ENCODE data around the gene MMP14. TPM values are rescaled to one million over a fixed set of nuclear protein-coding genes. Genes with fewer than 3 reads are reported as not detected.
"Not testable (repeated sequence)": the region's sequence is repeated elsewhere in the genome, so short reads cannot be mapped to it uniquely, and the experiment has no call there.

The MMP14 gene
- total RNA-seq, 1 donor from 2014 or later, result 109 TPM

GRCh38 chr14:22842211-22843122 lies 6.1 kb downstream of the MMP14 start:
- ATAC-seq, result no peak

GRCh38 chr14:22843123-22843925 lies 6.9 kb downstream of the MMP14 start:
- no peak for ATAC-seq

- no peak for ATAC-seq
Measured at GRCh38 chr14:22844221-22845102, 8.1 kb downstream of the MMP14 start.

GRCh38 chr14:22845103-22845394 lies 8.7 kb downstream of the MMP14 start:
- ATAC-seq, result no peak

- ATAC-seq, result no peak
Measured at GRCh38 chr14:22845821-22846625, 9.6 kb downstream of the MMP14 start.

GRCh38 chr14:22846811-22847307 lies 10.5 kb downstream of the MMP14 start:
- ATAC-seq, result no peak

GRCh38 chr14:22847661-22848341 lies 11.4 kb downstream of the MMP14 start:
- ATAC-seq, result no peak

GRCh38 chr14:22848351-22849164 lies 12.2 kb downstream of the MMP14 start:
- ATAC-seq, result peak; percentile 26

GRCh38 chr14:22849212-22849819 lies 12.9 kb downstream of the MMP14 start:
- ATAC-seq, result peak; percentile 24

GRCh38 chr14:22850944-22851764 lies 14.8 kb downstream of the MMP14 start:
- ATAC-seq, result peak; percentile 36

GRCh38 chr14:22852178-22852577 lies 15.8 kb downstream of the MMP14 start:
- ATAC-seq, result not testable (repeated sequence)

- no peak for ATAC-seq
Measured at GRCh38 chr14:22852599-22852939, 16.2 kb downstream of the MMP14 start.

- peak; percentile 76 for ATAC-seq
Measured at GRCh38 chr14:22852940-22853767, 16.8 kb downstream of the MMP14 start.

GRCh38 chr14:22854296-22854695 lies 17.9 kb downstream of the MMP14 start:
- ATAC-seq, result not testable (repeated sequence)

- no peak for ATAC-seq
Measured at GRCh38 chr14:22854963-22855724, 18.8 kb downstream of the MMP14 start.

GRCh38 chr14:22856428-22856827 lies 20.0 kb downstream of the MMP14 start:
- no peak for ATAC-seq

- ATAC-seq, result not testable (repeated sequence)
Measured at GRCh38 chr14:22860377-22860776, 24.0 kb downstream of the MMP14 start.
